22Rv1 (cell line): Measurements from ENCODE around the gene MMP20.

Source experiments
- CTCF ChIP-seq: fragments of 450-650 bp; IDR thresholded peaks from 2 replicates; pipeline ENCODE4 v1.5.1; 2017; ENCODE audit warnings: mild to moderate bottlenecking
- ZFX ChIP-seq: fragments of 450-650 bp; IDR thresholded peaks from 2 replicates; pipeline ENCODE4 v1.6.1; 2017; ENCODE audit warnings: antibody characterized with exemption, borderline replicate concordance

- no peak for TF ChIP-seq CTCF
- TF ChIP-seq ZFX = no peak
These were observed 18.8 kb upstream of the MMP20 start for GRCh38 chr11:102643941-102644340.
